Measurements from ENCODE around the gene TMEM9B.

TMEM9B gene

GRCh38 chr11:8928981-8929615, 35.1 kb downstream of the TMEM9B start:
- no peak for DNase-seq (ENCODE audit: low spot score)

- DNase-seq (ENCODE audit: low spot score) = no peak
Observed at GRCh38 chr11:8928205-8928604, 36.0 kb downstream of the TMEM9B start.

- no peak for DNase-seq (ENCODE audit: low spot score)
Observed at GRCh38 chr11:8927233-8927632, 37.0 kb downstream of the TMEM9B start.

GRCh38 chr11:8926236-8926635, 38.0 kb downstream of the TMEM9B start:
- no peak for DNase-seq (ENCODE audit: low spot score)

- no peak for DNase-seq (ENCODE audit: low spot score)
Observed at GRCh38 chr11:8925711-8926110, 38.5 kb downstream of the TMEM9B start.

- DNase-seq (ENCODE audit: low spot score) = no peak
Observed at GRCh38 chr11:8922691-8923090, 41.6 kb downstream of the TMEM9B start.

- DNase-seq (ENCODE audit: low spot score) = no peak
Observed at GRCh38 chr11:8917157-8917825, 47.0 kb downstream of the TMEM9B start.

- no peak for DNase-seq (ENCODE audit: low spot score)
Observed at GRCh38 chr11:8914661-8915018, 49.6 kb downstream of the TMEM9B start.

- peak; percentile 54 for DNase-seq (ENCODE audit: low spot score)
Observed at GRCh38 chr11:8913961-8914660, 50.1 kb downstream of the TMEM9B start.

GRCh38 chr11:8911029-8911823, 53.0 kb downstream of the TMEM9B start, which contains the start of gene AKIP1:
TSS of gene AKIP1 (plus strand) at chr11:8911189. CDS start at chr11:8911450, 261 bp downstream.
- DNase-seq (ENCODE audit: low spot score) = peak; percentile 89

GRCh38 chr11:8910649-8911026, 53.6 kb downstream of the TMEM9B start:
- DNase-seq (ENCODE audit: low spot score) = no peak

- DNase-seq (ENCODE audit: low spot score) = no peak
Observed at GRCh38 chr11:8908099-8908498, 56.1 kb downstream of the TMEM9B start.

GRCh38 chr11:8907116-8907515, 57.1 kb downstream of the TMEM9B start:
- DNase-seq (ENCODE audit: low spot score) = no peak

GRCh38 chr11:8905528-8906165, 58.6 kb downstream of the TMEM9B start:
- DNase-seq (ENCODE audit: low spot score) = no peak

GRCh38 chr11:8899119-8899753, 65.0 kb downstream of the TMEM9B start:
- no peak for DNase-seq (ENCODE audit: low spot score)

Measured in kidney capillary endothelial cell (primary cell).